ENCODE data around the gene PPP5C. TPM values are rescaled to one million over a fixed set of nuclear protein-coding genes. Genes with fewer than 3 reads are reported as not detected.

Gene PPP5C
- total RNA-seq, 1 donor from 2014 or later = 86.0 TPM

DNA sequence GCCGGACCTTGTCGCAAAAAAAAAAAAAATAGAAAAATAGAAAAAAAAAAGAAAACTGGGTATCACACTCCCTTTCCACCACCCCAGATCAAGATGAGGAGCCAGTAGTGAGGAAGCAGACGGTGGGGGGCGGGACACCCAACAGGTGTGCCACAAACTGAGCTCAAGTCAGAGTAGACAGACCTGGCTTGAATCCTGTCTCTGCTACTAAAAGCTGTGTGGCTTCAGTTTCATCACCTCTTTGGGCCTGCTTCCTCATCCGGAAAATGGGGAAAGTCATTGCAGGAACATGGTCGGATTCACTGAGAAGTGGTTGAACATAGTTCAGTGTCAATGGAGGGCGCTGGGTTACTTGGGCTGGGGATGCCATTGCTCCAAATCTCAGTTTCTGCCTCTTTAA lies 47.2 kb upstream of the PPP5C start:
- TF ChIP-seq, protein P1, sequence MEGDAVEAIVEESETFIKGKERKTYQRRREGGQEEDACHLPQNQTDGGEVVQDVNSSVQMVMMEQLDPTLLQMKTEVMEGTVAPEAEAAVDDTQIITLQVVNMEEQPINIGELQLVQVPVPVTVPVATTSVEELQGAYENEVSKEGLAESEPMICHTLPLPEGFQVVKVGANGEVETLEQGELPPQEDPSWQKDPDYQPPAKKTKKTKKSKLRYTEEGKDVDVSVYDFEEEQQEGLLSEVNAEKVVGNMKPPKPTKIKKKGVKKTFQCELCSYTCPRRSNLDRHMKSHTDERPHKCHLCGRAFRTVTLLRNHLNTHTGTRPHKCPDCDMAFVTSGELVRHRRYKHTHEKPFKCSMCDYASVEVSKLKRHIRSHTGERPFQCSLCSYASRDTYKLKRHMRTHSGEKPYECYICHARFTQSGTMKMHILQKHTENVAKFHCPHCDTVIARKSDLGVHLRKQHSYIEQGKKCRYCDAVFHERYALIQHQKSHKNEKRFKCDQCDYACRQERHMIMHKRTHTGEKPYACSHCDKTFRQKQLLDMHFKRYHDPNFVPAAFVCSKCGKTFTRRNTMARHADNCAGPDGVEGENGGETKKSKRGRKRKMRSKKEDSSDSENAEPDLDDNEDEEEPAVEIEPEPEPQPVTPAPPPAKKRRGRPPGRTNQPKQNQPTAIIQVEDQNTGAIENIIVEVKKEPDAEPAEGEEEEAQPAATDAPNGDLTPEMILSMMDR (IDR thresholded peaks at IDR 0.05) = no peak
- peaks cover 71% of the 10 kb centered on the region for H3K4me1 Mint-ChIP-seq (ENCODE audit: unreplicated experiment)
- no peaks in the 10 kb centered on the region for H3K9me3 Mint-ChIP-seq (ENCODE audit: unreplicated experiment)
- DNase-seq (ENCODE audit: extremely low spot score, unreplicated experiment) = no peak
- peak overlapping the region; percentile 57 for H3K4me3 Mint-ChIP-seq (ENCODE audit: unreplicated experiment)
- H3K27me3 Mint-ChIP-seq (ENCODE audit: unreplicated experiment) = no peaks in the 10 kb centered on the region
- H3K27ac Mint-ChIP-seq (ENCODE audit: unreplicated experiment) = peak overlapping the region; percentile 96
- peaks cover 6% of the 10 kb centered on the region for H3K36me3 Mint-ChIP-seq (ENCODE audit: unreplicated experiment)

DNA sequence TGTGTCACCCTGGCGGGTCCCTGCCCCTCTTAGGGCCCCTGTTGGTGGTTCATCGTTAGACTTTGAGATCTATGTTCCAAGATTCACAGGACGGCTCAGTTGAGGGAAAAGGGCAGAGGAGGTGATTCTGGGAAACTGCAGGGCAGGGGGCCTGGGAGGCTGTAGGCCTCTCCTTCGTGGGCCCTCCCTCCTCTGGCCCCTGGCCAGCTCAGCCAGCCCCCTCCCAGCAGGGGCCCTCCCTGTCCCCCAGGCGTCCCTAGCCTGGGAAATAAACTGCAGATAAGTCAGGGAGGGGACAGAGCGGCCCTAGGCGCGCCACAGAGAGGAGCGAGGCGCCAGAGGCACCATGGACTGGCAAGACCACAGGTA lies 43.6 kb upstream of the PPP5C start:
- H3K27me3 Mint-ChIP-seq (ENCODE audit: unreplicated experiment) = no peaks in the 10 kb centered on the region
- H3K9me3 Mint-ChIP-seq (ENCODE audit: unreplicated experiment) = peaks cover 10% of the 10 kb centered on the region
- TF ChIP-seq, protein P1 (IDR thresholded peaks at IDR 0.05) = no peak
- H3K4me3 Mint-ChIP-seq (ENCODE audit: unreplicated experiment) = no peak overlapping the region
- DNase-seq (ENCODE audit: extremely low spot score, unreplicated experiment) = no peak
- H3K4me1 Mint-ChIP-seq (ENCODE audit: unreplicated experiment) = peaks cover 61% of the 10 kb centered on the region
- H3K36me3 Mint-ChIP-seq (ENCODE audit: unreplicated experiment) = peaks cover 34% of the 10 kb centered on the region
- H3K27ac Mint-ChIP-seq (ENCODE audit: unreplicated experiment) = peak overlapping the region; percentile 84

DNA sequence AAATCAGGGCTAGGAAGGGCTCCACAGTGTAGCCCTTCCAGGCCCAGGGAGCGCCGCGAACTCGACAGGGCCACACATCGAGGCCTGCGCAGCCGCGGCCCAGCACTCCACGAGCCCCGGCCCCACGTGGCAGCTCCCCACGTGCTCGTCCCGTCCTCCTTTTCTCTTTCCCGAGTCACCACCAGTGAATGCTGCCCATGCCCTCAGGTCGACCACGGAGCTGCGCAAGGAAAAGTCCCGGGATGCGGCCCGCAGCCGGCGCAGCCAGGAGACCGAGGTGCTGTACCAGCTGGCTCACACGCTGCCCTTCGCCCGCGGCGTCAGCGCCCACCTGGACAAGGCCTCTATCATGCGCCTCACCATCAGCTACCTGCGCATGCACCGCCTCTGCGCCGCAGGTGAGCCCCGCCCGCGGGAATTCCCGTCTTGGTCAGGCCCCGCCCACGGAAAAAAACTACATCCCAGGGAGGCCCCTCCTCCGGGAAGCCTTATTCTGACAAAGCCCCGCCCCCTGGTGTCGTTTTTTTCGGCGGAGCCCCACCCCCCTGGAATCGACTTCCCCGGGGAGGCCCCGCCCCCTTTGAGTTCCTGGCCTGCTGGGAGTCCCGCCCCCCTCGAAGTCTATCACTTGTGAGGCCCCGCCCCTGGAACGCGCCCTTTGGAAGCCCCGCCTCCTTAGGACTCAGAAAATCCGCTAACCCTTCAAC lies 43.0 kb upstream of the PPP5C start:
- Mint-ChIP-seq H3K4me3 (ENCODE audit: unreplicated experiment) (no peak overlapping the region), H3K9me3 (ENCODE audit: unreplicated experiment) (peaks cover 10% of the 10 kb centered on the region), H3K27me3 (ENCODE audit: unreplicated experiment) (no peaks in the 10 kb centered on the region), H3K27ac (ENCODE audit: unreplicated experiment) (peak overlapping the region; percentile 77), H3K4me1 (ENCODE audit: unreplicated experiment) (peaks cover 56% of the 10 kb centered on the region), H3K36me3 (ENCODE audit: unreplicated experiment) (peaks cover 34% of the 10 kb centered on the region)
- TF ChIP-seq, protein P1 (IDR thresholded peaks at IDR 0.05) = no peak
- DNase-seq (ENCODE audit: extremely low spot score, unreplicated experiment) = no peak

DNA sequence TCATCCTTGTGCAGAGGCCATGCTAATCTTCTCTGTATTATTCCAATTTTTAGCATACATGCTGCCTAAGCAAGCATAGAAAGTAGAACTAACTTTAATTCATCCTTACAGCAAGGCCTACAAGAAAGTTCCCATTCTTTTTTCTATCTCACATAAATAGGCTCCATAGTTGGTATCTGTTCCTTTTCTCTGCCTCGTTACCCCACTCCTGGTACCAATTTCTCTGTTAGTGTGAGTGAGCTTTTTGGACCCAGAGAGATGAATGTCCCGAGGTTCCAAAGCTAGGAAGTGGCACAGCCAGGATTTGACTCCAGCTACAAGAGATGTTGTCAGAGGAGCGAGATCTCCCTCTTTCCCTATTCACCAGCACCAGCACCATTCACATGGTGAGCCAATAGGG lies 40.4 kb upstream of the PPP5C start:
- H3K27ac Mint-ChIP-seq (ENCODE audit: unreplicated experiment) = no peak overlapping the region
- no peak for DNase-seq (ENCODE audit: extremely low spot score, unreplicated experiment)
- TF ChIP-seq, protein P1 (IDR thresholded peaks at IDR 0.05) = no peak
- H3K4me1 Mint-ChIP-seq (ENCODE audit: unreplicated experiment) = peaks cover 31% of the 10 kb centered on the region
- H3K4me3 Mint-ChIP-seq (ENCODE audit: unreplicated experiment) = no peak overlapping the region
- H3K36me3 Mint-ChIP-seq (ENCODE audit: unreplicated experiment) = peaks cover 47% of the 10 kb centered on the region
- no peaks in the 10 kb centered on the region for H3K27me3 Mint-ChIP-seq (ENCODE audit: unreplicated experiment)
- H3K9me3 Mint-ChIP-seq (ENCODE audit: unreplicated experiment) = peaks cover 10% of the 10 kb centered on the region

DNA sequence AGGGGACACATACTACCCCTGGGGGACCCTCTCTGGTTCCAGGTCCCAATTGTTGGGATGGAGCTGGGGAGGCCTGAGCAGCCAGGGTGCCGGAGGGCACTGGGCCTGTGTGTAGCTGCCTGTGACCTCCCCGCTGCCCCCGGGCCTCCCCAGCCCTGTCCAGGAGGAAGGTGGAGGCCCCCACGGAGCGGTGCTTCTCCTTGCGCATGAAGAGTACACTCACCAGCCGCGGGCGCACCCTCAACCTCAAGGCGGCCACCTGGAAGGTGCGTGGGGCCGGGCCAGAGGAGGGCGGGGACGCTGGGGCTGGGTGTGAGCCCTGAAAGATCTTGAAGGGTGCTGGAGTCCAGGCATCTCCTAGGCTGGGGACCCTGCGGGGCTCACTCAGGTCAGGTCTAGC lies 38.4 kb upstream of the PPP5C start:
- no peak for DNase-seq (ENCODE audit: extremely low spot score, unreplicated experiment)
- Mint-ChIP-seq H3K27me3 (ENCODE audit: unreplicated experiment) (no peaks in the 10 kb centered on the region), H3K9me3 (ENCODE audit: unreplicated experiment) (peaks cover 10% of the 10 kb centered on the region), H3K36me3 (ENCODE audit: unreplicated experiment) (peaks cover 57% of the 10 kb centered on the region), H3K4me3 (ENCODE audit: unreplicated experiment) (no peak overlapping the region), H3K4me1 (ENCODE audit: unreplicated experiment) (peaks cover 17% of the 10 kb centered on the region), H3K27ac (ENCODE audit: unreplicated experiment) (no peak overlapping the region)
- TF ChIP-seq, protein P1 (IDR thresholded peaks at IDR 0.05) = no peak
